ENCODE measurements around the gene KLF13.

KLF13 gene

GRCh38 chr15:31328428-31328968 lies 1.9 kb downstream of the KLF13 start:
- Histone ChIP-seq H4K20me1 (ENCODE audit: insufficient read depth, low read length) (no peaks in the 10 kb centered on the region), H3K79me2 (ENCODE audit: insufficient read depth, low read length) (peaks cover 47% of the 10 kb centered on the region), H3K4me3 (ENCODE audit: low read depth, low read length, poor library complexity, severe bottlenecking) (peak overlapping the region; percentile 77), H3K9ac (ENCODE audit: low read length) (peak overlapping the region; percentile 77), H3F3A (ENCODE audit: insufficient read depth, low read length) (no peaks in the 10 kb centered on the region), H3K4me2 (ENCODE audit: low read length) (peak overlapping the region; percentile 96), H3K36me3 (ENCODE audit: insufficient read depth, low read length) (peaks cover 26% of the 10 kb centered on the region; the same call in 1 of the 2 replicates), H3K4me1 (ENCODE audit: insufficient read depth, low read length, severe bottlenecking) (peaks cover 63% of the 10 kb centered on the region), H3K27me3 (ENCODE audit: insufficient read depth, low read length) (no peaks in the 10 kb centered on the region), H2AFZ (ENCODE audit: low read length) (no peak overlapping the region), H3K9me2 (ENCODE audit: low read depth, low read length) (no peaks in the 10 kb centered on the region), H3K27ac (ENCODE audit: low read depth, low read length, poor library complexity, severe bottlenecking) (peak overlapping the region; percentile 84), H3K9me3 (ENCODE audit: low read length) (no peaks in the 10 kb centered on the region)
- TF ChIP-seq CTCF (IDR thresholded peaks at IDR 0.05; ENCODE audit: low read length) (no peak), EZH2 (IDR thresholded peaks at IDR 0.05; ENCODE audit: borderline replicate concordance, low read length) (no peak)

- H3K4me3 ChIP-seq (ENCODE audit: low read depth, low read length, poor library complexity, severe bottlenecking) = peak overlapping the region; percentile 77
- H3K9ac ChIP-seq (ENCODE audit: low read length) = peak overlapping the region; percentile 77
- H3K79me2 ChIP-seq (ENCODE audit: insufficient read depth, low read length) = peaks cover 53% of the 10 kb centered on the region
- H3K27me3 ChIP-seq (ENCODE audit: insufficient read depth, low read length) = no peaks in the 10 kb centered on the region
- H3K4me2 ChIP-seq (ENCODE audit: low read length) = peak overlapping the region; percentile 96
- H3K4me1 ChIP-seq (ENCODE audit: insufficient read depth, low read length, severe bottlenecking) = peaks cover 63% of the 10 kb centered on the region
- peak overlapping the region; percentile 84 for H3K27ac ChIP-seq (ENCODE audit: low read depth, low read length, poor library complexity, severe bottlenecking)
- H3K36me3 ChIP-seq (ENCODE audit: insufficient read depth, low read length) = peaks cover 26% of the 10 kb centered on the region; the same call in 1 of the 2 replicates
- no peaks in the 10 kb centered on the region for H3F3A ChIP-seq (ENCODE audit: insufficient read depth, low read length)
- no peak for TF ChIP-seq CTCF (IDR thresholded peaks at IDR 0.05; ENCODE audit: low read length)
- no peak for TF ChIP-seq EZH2 (IDR thresholded peaks at IDR 0.05; ENCODE audit: borderline replicate concordance, low read length)
- H4K20me1 ChIP-seq (ENCODE audit: insufficient read depth, low read length) = no peaks in the 10 kb centered on the region
- H2AFZ ChIP-seq (ENCODE audit: low read length) = no peak overlapping the region
- no peaks in the 10 kb centered on the region for H3K9me3 ChIP-seq (ENCODE audit: low read length)
- H3K9me2 ChIP-seq (ENCODE audit: low read depth, low read length) = no peaks in the 10 kb centered on the region
These were observed 2.5 kb downstream of the KLF13 start for GRCh38 chr15:31328969-31329639.

GRCh38 chr15:31329640-31330010 lies 3.0 kb downstream of the KLF13 start:
- Histone ChIP-seq H3K9ac (ENCODE audit: low read length) (peak overlapping the region; percentile 77), H3K9me3 (ENCODE audit: low read length) (no peaks in the 10 kb centered on the region), H3K79me2 (ENCODE audit: insufficient read depth, low read length) (peaks cover 58% of the 10 kb centered on the region), H3K4me1 (ENCODE audit: insufficient read depth, low read length, severe bottlenecking) (peaks cover 63% of the 10 kb centered on the region), H3K4me2 (ENCODE audit: low read length) (peak overlapping the region; percentile 96), H3K27me3 (ENCODE audit: insufficient read depth, low read length) (no peaks in the 10 kb centered on the region), H3K9me2 (ENCODE audit: low read depth, low read length) (no peaks in the 10 kb centered on the region), H3K36me3 (ENCODE audit: insufficient read depth, low read length) (peaks cover 26% of the 10 kb centered on the region; the same call in 1 of the 2 replicates), H2AFZ (ENCODE audit: low read length) (no peak overlapping the region), H4K20me1 (ENCODE audit: insufficient read depth, low read length) (no peaks in the 10 kb centered on the region), H3K27ac (ENCODE audit: low read depth, low read length, poor library complexity, severe bottlenecking) (peak overlapping the region; percentile 84), H3F3A (ENCODE audit: insufficient read depth, low read length) (no peaks in the 10 kb centered on the region), H3K4me3 (ENCODE audit: low read depth, low read length, poor library complexity, severe bottlenecking) (peak overlapping the region; percentile 77)
- no peak for TF ChIP-seq CTCF (IDR thresholded peaks at IDR 0.05; ENCODE audit: low read length)
- TF ChIP-seq EZH2 (IDR thresholded peaks at IDR 0.05; ENCODE audit: borderline replicate concordance, low read length) = no peak

Measured in OCI-LY1 (cell line).